ENCODE results near the gene CSTPP1. TPM values are rescaled to one million over a fixed set of nuclear protein-coding genes. Genes with fewer than 3 reads are reported as not detected.

The CSTPP1 gene
- total and polyA plus RNA-seq, 2 donors (not counting 3 experiments of a cell fraction or from before 2014, with no cell fraction given): 25.9 to 38.2 TPM

DNA sequence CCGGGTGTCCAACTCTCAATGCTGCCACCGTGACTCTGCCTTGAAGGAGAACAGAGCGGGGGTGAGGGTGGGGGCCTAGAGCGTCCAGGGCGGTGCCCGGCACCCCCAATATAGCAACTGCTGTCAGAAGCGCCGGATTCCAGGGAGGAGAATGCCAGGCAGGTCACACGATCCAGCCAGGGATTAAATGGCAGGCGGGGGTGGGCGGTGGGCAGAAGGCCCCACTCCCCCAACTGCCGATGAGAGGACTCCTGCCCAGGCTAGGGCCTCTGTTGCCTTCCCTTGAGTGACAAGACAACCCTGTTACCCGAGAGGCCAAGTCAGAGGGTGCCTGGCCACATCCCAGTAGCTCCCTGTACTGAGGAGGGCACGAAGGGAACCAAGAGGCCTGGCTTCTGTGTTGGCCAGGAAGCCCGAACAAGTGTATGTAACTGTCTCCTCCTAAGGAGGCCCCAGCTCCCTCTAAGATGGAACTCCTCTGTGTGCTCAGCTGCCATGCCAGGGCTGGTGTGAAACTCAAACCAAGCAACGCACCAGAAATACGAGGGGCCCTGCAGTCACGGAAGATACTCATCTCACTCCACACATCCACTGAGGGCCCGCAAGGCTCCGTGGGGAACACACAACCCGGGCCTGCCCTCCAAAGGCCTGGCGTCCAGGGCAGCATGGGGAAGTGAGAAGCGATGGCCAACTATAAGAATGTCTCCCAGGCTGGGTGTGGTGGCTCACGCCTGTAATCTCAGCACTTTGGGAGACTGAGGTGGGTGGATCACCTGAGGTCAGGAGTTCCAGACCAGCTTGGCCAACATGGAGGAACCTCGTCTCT lies 246.7 kb downstream of the CSTPP1 start:
- H3K27me3 ChIP-seq (ENCODE audit: control insufficient read depth in 2 of 2, insufficient read depth in 2 of 2, low read length in 2 of 2): peaks cover 0 to 1% of the 10 kb centered on the region in 2 experiments
- POLR2A ChIA-PET: no interaction called here
- dilution Hi-C loops (cut with MboI; ENCODE audit: extremely low pct_ligation_motif_present, low sequenced_read_pairs): no loop called here
- peaks cover 16% of the 10 kb centered on the region for H3K4me1 ChIP-seq (ENCODE audit: control insufficient read depth, extremely low read depth, insufficient read depth, low read length)
- no peak overlapping the region for H3K4me2 ChIP-seq (ENCODE audit: insufficient read depth, low read length)
- no peak for TF ChIP-seq POLR2AphosphoS5 (IDR thresholded peaks at IDR 0.05; ENCODE audit: insufficient read depth, low read depth, low read length)
- TF ChIP-seq, protein P1, sequence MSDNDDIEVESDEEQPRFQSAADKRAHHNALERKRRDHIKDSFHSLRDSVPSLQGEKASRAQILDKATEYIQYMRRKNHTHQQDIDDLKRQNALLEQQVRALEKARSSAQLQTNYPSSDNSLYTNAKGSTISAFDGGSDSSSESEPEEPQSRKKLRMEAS (IDR thresholded peaks at IDR 0.05; ENCODE audit: insufficient read depth, insufficient read length): no peak
- TF ChIP-seq JUN (IDR thresholded peaks at IDR 0.05; ENCODE audit: borderline replicate concordance, insufficient read depth, insufficient read length, low read depth): no peak
- TF ChIP-seq GATA2 (IDR thresholded peaks at IDR 0.05; ENCODE audit: insufficient read depth, insufficient read length, low read depth, low read length): no peak
- TF ChIP-seq MYC (IDR thresholded peaks at IDR 0.05; ENCODE audit: low read depth, low read length): no peak
- no peak for TF ChIP-seq EZH2 (IDR thresholded peaks at IDR 0.05; ENCODE audit: borderline replicate concordance, low read depth, low read length, severe bottlenecking)
- no peak for TF ChIP-seq POLR2A (IDR thresholded peaks at IDR 0.05; ENCODE audit: low read depth, low read length)
- TF ChIP-seq, protein P2, sequence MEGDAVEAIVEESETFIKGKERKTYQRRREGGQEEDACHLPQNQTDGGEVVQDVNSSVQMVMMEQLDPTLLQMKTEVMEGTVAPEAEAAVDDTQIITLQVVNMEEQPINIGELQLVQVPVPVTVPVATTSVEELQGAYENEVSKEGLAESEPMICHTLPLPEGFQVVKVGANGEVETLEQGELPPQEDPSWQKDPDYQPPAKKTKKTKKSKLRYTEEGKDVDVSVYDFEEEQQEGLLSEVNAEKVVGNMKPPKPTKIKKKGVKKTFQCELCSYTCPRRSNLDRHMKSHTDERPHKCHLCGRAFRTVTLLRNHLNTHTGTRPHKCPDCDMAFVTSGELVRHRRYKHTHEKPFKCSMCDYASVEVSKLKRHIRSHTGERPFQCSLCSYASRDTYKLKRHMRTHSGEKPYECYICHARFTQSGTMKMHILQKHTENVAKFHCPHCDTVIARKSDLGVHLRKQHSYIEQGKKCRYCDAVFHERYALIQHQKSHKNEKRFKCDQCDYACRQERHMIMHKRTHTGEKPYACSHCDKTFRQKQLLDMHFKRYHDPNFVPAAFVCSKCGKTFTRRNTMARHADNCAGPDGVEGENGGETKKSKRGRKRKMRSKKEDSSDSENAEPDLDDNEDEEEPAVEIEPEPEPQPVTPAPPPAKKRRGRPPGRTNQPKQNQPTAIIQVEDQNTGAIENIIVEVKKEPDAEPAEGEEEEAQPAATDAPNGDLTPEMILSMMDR (IDR thresholded peaks at IDR 0.05; ENCODE audit: extremely low read depth in 1 of 2, insufficient read depth in 1 of 2, low read depth in 1 of 2, low read length in 2 of 2): no peak
- no peak for TF ChIP-seq FOS (IDR thresholded peaks at IDR 0.05; ENCODE audit: borderline replicate concordance, insufficient read depth, low read length)
- no peak overlapping the region for H3K9ac ChIP-seq (replicated peaks; ENCODE audit: extremely low read depth, insufficient read depth, low read length)
- H3K4me3 ChIP-seq (replicated peaks in 1 of 3; ENCODE audit: insufficient read depth in 1 of 3, low read depth in 1 of 3, low read length in 3 of 3): no peak overlapping the region
- H3K79me2 ChIP-seq (ENCODE audit: control insufficient read depth, insufficient read depth, low read length): no peaks in the 10 kb centered on the region
- H3K36me3 ChIP-seq (ENCODE audit: control insufficient read depth in 2 of 2, extremely low read depth in 1 of 2, insufficient read depth in 2 of 2, low read length in 2 of 2): peaks cover 0 to 9% of the 10 kb centered on the region in 2 experiments
- H3K27ac ChIP-seq (ENCODE audit: insufficient read depth, low read depth, low read length): no peak overlapping the region
- no TSS peak for BruUV-seq (replicated peaks)
- no peak overlapping the region for H2AFZ ChIP-seq (ENCODE audit: low read depth, low read length)
- intact Hi-C loops (cut with micrococcal nuclease): no loop called here
- CTCF ChIA-PET: interaction anchor here (1.0 to 1.1 kb wide), 2 partner anchors 76 to 172 kb away, joined by 3 read pairs; no protein-coding TSS in a partner anchor
- DNase-seq (ENCODE audit: low read depth, low spot score): no peak
- H4K20me1 ChIP-seq (replicated peaks; ENCODE audit: control insufficient read depth, extremely low read depth, insufficient read depth, low read length): no peaks in the 10 kb centered on the region
- no peak for FAIRE-seq
- H3K9me3 ChIP-seq (replicated peaks; ENCODE audit: control insufficient read depth, insufficient read depth, low read length): no peaks in the 10 kb centered on the region
- no peaks in the 10 kb centered on the region for H3K9me1 ChIP-seq (replicated peaks; ENCODE audit: control insufficient read depth, extremely low read depth, insufficient read depth, low read length)

Data from endothelial cell of umbilical vein (primary cell).